Measurements from ENCODE around the gene POR.

Gene POR

GRCh38 chr7:75971309-75971960, 56.5 kb downstream of the POR start:
- H3K27ac ChIP-seq (ENCODE audit: low read length), result no peak overlapping the region
- no peak overlapping the region for H3K4me2 ChIP-seq (ENCODE audit: low read length)
- TF ChIP-seq EZH2phosphoT487 (IDR thresholded peaks at IDR 0.05; ENCODE audit: low read depth) (no peak), CTCF (IDR thresholded peaks at IDR 0.05; ENCODE audit: low read depth, low read length) (no peak)

GRCh38 chr7:75971961-75972763, 57.2 kb downstream of the POR start:
- Histone ChIP-seq H3K36me3 (replicated peaks; ENCODE audit: low read depth, low read length) (peaks cover 9% of the 10 kb centered on the region), H3K4me1 (ENCODE audit: low read length) (no peaks in the 10 kb centered on the region), H4K20me1 (ENCODE audit: insufficient read depth, low read length) (no peaks in the 10 kb centered on the region; the same call in 1 of the 2 replicates), H3K79me2 (ENCODE audit: low read length) (no peaks in the 10 kb centered on the region), H3K4me2 (ENCODE audit: low read length) (no peak overlapping the region), H3K4me3 (ENCODE audit: low read length) (no peak overlapping the region), H2AFZ (ENCODE audit: low read depth, low read length) (no peak overlapping the region), H3K27me3 (ENCODE audit: low read depth, low read length) (no peaks in the 10 kb centered on the region), H3K9ac (ENCODE audit: low read length) (no peak overlapping the region), H3K27ac (ENCODE audit: low read length) (no peak overlapping the region), H3K9me3 (ENCODE audit: insufficient read depth, low read length) (no peaks in the 10 kb centered on the region)
- TF ChIP-seq EZH2phosphoT487 (IDR thresholded peaks at IDR 0.05; ENCODE audit: low read depth) (no peak), CTCF (IDR thresholded peaks at IDR 0.05; ENCODE audit: low read depth, low read length) (no peak)

More at GRCh38 chr7:75971309-75971960, 56.5 kb downstream of the POR start:
- Histone ChIP-seq H4K20me1 (ENCODE audit: insufficient read depth, low read length) (no peaks in the 10 kb centered on the region; the same call in 1 of the 2 replicates), H3K36me3 (replicated peaks; ENCODE audit: low read depth, low read length) (peaks cover 9% of the 10 kb centered on the region), H3K9me3 (ENCODE audit: insufficient read depth, low read length) (no peaks in the 10 kb centered on the region), H3K4me1 (ENCODE audit: low read length) (no peaks in the 10 kb centered on the region), H3K79me2 (ENCODE audit: low read length) (no peaks in the 10 kb centered on the region), H3K9ac (ENCODE audit: low read length) (no peak overlapping the region), H3K27me3 (ENCODE audit: low read depth, low read length) (no peaks in the 10 kb centered on the region), H3K4me3 (ENCODE audit: low read length) (no peak overlapping the region), H2AFZ (ENCODE audit: low read depth, low read length) (no peak overlapping the region)

GRCh38 chr7:75977743-75978142, 62.8 kb downstream of the POR start:
- Histone ChIP-seq H3K4me3 (ENCODE audit: low read length) (no peak overlapping the region), H4K20me1 (ENCODE audit: insufficient read depth, low read length) (no peaks in the 10 kb centered on the region), H3K27me3 (ENCODE audit: low read depth, low read length) (no peaks in the 10 kb centered on the region), H3K27ac (ENCODE audit: low read length) (no peak overlapping the region), H2AFZ (ENCODE audit: low read depth, low read length) (no peak overlapping the region), H3K36me3 (replicated peaks; ENCODE audit: low read depth, low read length) (peaks cover 5% of the 10 kb centered on the region), H3K9ac (ENCODE audit: low read length) (no peak overlapping the region), H3K9me3 (ENCODE audit: insufficient read depth, low read length) (no peaks in the 10 kb centered on the region), H3K4me2 (ENCODE audit: low read length) (no peak overlapping the region), H3K79me2 (ENCODE audit: low read length) (no peaks in the 10 kb centered on the region), H3K4me1 (ENCODE audit: low read length) (no peaks in the 10 kb centered on the region)
- TF ChIP-seq EZH2phosphoT487 (IDR thresholded peaks at IDR 0.05; ENCODE audit: low read depth), result no peak
- TF ChIP-seq CTCF (IDR thresholded peaks at IDR 0.05; ENCODE audit: low read depth, low read length), result no peak

GRCh38 chr7:75979759-75980429, 64.9 kb downstream of the POR start:
- H3K36me3 ChIP-seq (replicated peaks; ENCODE audit: low read depth, low read length), result no peaks in the 10 kb centered on the region

More at GRCh38 chr7:75979759-75980429, 64.9 kb downstream of the POR start:
- Histone ChIP-seq H3K27ac (ENCODE audit: low read length) (no peak overlapping the region), H3K27me3 (ENCODE audit: low read depth, low read length) (no peaks in the 10 kb centered on the region), H3K9ac (ENCODE audit: low read length) (no peak overlapping the region), H3K4me3 (ENCODE audit: low read length) (no peak overlapping the region), H3K4me1 (ENCODE audit: low read length) (no peaks in the 10 kb centered on the region), H3K79me2 (ENCODE audit: low read length) (no peaks in the 10 kb centered on the region), H4K20me1 (ENCODE audit: insufficient read depth, low read length) (no peaks in the 10 kb centered on the region), H3K9me3 (ENCODE audit: insufficient read depth, low read length) (no peaks in the 10 kb centered on the region), H3K4me2 (ENCODE audit: low read length) (no peak overlapping the region), H2AFZ (ENCODE audit: low read depth, low read length) (no peak overlapping the region)
- no peak for TF ChIP-seq EZH2phosphoT487 (IDR thresholded peaks at IDR 0.05; ENCODE audit: low read depth)
- no peak for TF ChIP-seq CTCF (IDR thresholded peaks at IDR 0.05; ENCODE audit: low read depth, low read length)
